ENCODE results near the gene ACO2.

- TF ChIP-seq, protein P1, sequence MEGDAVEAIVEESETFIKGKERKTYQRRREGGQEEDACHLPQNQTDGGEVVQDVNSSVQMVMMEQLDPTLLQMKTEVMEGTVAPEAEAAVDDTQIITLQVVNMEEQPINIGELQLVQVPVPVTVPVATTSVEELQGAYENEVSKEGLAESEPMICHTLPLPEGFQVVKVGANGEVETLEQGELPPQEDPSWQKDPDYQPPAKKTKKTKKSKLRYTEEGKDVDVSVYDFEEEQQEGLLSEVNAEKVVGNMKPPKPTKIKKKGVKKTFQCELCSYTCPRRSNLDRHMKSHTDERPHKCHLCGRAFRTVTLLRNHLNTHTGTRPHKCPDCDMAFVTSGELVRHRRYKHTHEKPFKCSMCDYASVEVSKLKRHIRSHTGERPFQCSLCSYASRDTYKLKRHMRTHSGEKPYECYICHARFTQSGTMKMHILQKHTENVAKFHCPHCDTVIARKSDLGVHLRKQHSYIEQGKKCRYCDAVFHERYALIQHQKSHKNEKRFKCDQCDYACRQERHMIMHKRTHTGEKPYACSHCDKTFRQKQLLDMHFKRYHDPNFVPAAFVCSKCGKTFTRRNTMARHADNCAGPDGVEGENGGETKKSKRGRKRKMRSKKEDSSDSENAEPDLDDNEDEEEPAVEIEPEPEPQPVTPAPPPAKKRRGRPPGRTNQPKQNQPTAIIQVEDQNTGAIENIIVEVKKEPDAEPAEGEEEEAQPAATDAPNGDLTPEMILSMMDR (IDR thresholded peaks at IDR 0.05), result no peak
- no peak for TF ChIP-seq POLR2A (IDR thresholded peaks at IDR 0.05)
Observed at GRCh38 chr22:41499624-41500280, 30.8 kb downstream of the ACO2 start.
